Smooth muscle cell (in vitro differentiated cells): Measurements from ENCODE around the gene NACA2. TPM values are rescaled to one million over a fixed set of nuclear protein-coding genes. Genes with fewer than 3 reads are reported as not detected.

Experiments
- DNase-seq: peaks from one replicate; lab custom pipeline; 2025; ENCODE audit not compliant: unreplicated experiment; lab: John Stamatoyannopoulos, UW
- H2AFZ ChIP-seq: fragments of 200-600 bp; sonication (generic); 2 replicates; pipeline ENCODE4 v1.6.0; 2016; ENCODE audit warnings: antibody characterized with exemption, low read depth, mild to moderate bottlenecking
- H3F3A ChIP-seq: fragments of 200-600 bp; sonication (generic); 2 replicates; pipeline ENCODE4 v1.6.0; 2017; ENCODE audit warnings: antibody characterized with exemption, low read depth
- H3K27ac ChIP-seq: fragments of 200-600 bp; sonication (generic); 2 replicates; pipeline ENCODE4 v1.5.1; 2016; ENCODE audit warnings: low read depth, mild to moderate bottlenecking
- H3K27me3 ChIP-seq: fragments of 200-600 bp; sonication (generic); 2 replicates; pipeline ENCODE4 v1.6.1; 2016; ENCODE audit warnings: low read depth, mild to moderate bottlenecking
- H3K36me3 ChIP-seq: fragments of 200-600 bp; sonication (generic); 2 replicates; pipeline ENCODE4 v1.5.1; 2016; ENCODE audit warnings: low read depth
- H3K4me1 ChIP-seq: fragments of 200-600 bp; sonication (generic); 2 replicates; pipeline ENCODE4 v1.5.1; 2016; ENCODE audit warnings: low read depth
- H3K4me2 ChIP-seq: fragments of 200-600 bp; sonication (generic); 2 replicates; pipeline ENCODE4 v1.6.0; 2016; ENCODE audit warnings: mild to moderate bottlenecking
- H3K4me3 ChIP-seq: fragments of 200-600 bp; sonication (generic); 2 replicates; pipeline ENCODE4 v1.5.1; 2016; ENCODE audit warnings: mild to moderate bottlenecking
- H3K79me2 ChIP-seq: fragments of 200-600 bp; sonication (generic); 2 replicates; pipeline ENCODE4 v1.6.0; 2016; ENCODE audit warnings: low read depth, mild to moderate bottlenecking
- H3K9ac ChIP-seq: fragments of 200-600 bp; sonication (generic); 2 replicates; pipeline ENCODE4 v1.6.0; 2016; ENCODE audit warnings: low read depth
- H3K9me3 ChIP-seq: fragments of 200-600 bp; sonication (generic); replicated peaks from 2 replicates; pipeline ENCODE4 v1.5.1; 2016; ENCODE audit warnings: low read depth
- H4K20me1 ChIP-seq: fragments of 200-600 bp; sonication (generic); 2 replicates; pipeline ENCODE4 v1.6.0; 2016; ENCODE audit warnings: low read depth
- CTCF ChIP-seq: fragments of 200-600 bp; sonication (generic); IDR thresholded peaks from 2 replicates; pipeline ENCODE4 v1.5.1; 2017; ENCODE audit warnings: borderline replicate concordance, mild to moderate bottlenecking, antibody characterized with exemption; ENCODE audit not compliant: insufficient read depth, poor library complexity, severe bottlenecking
- WGBS: methylation state at CpG from one replicate; pipeline ENCODE4 v1.1.7; 2016; ENCODE audit warnings: low lambda C conversion rate; 5-methylcytosine and 5-hydroxymethylcytosine counted together
- polyA plus RNA-seq: library from polyadenylated mRNA; unstranded; fragments of >200 nt; fragmentation: Nextera tagmentation; extraction: Ambion mirVana; gene quantifications from 2 replicates; pipeline ENCODE4 v1.2.1, GENCODE V29; 2016
- total RNA-seq: library from RNA; depleted of rRNA; stranded (reverse); fragments of >200 nt; gene quantifications from 2 replicates; pipeline ENCODE4 v1.2.3, GENCODE V29; 2014

NACA2 gene
- total and polyA plus RNA-seq, 2 experiments from 2014 or later, result not detected

DNA sequence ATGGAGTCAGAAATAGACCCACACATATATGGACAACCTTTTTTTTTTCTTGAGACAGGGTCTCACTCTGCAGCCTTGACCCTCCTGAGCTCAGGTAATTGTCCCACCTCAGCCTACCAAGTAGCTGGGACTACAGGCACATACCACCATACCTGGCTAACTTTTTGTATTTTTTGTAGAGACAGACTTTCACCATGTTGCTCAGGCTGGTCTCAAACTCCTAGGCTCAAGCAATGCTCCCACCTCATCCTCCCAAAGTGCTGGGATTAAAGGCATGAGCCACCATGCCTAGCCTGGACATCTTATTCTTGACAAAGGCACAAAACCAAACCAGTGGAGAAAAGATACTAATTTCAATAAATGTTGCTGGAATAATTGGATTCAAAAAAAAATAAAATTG lies 14.7 kb upstream of the NACA2 start:
- Histone ChIP-seq H3K27me3 (no peaks in the 10 kb centered on the region), H3K36me3 (no peaks in the 10 kb centered on the region), H3K4me2 (no peak overlapping the region), H3K79me2 (no peaks in the 10 kb centered on the region), H2AFZ (no peak overlapping the region), H4K20me1 (no peaks in the 10 kb centered on the region), H3F3A (no peaks in the 10 kb centered on the region), H3K9me3 (no peaks in the 10 kb centered on the region), H3K4me3 (no peak overlapping the region), H3K27ac (no peak overlapping the region), H3K4me1 (no peaks in the 10 kb centered on the region), H3K9ac (no peak overlapping the region)
- no peak for DNase-seq
- TF ChIP-seq CTCF, result no peak

DNA sequence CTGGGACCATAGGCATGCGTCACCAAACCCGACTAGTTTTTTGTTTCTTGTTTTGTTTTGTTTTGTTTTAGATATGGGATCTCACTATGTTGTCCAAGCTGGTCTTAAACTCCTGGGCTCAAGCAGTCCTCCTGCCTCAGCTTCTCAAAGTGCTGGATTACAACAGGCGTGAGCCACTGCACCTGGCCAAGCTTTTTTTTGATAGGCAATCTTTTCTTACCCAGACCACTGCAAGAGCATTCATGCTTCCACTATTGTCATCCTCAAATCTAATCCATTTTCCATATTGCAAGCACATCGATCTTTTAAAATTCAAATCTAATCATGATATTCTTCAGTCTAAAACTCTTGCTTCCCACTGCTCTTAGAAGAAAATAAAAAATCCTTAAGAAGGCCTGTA lies 10.3 kb upstream of the NACA2 start:
- no peaks in the 10 kb centered on the region for H3K9me3 ChIP-seq
- H3K4me1 ChIP-seq, result no peaks in the 10 kb centered on the region
- H3K9ac ChIP-seq, result no peak overlapping the region
- H3F3A ChIP-seq, result no peaks in the 10 kb centered on the region
- H3K4me3 ChIP-seq, result no peak overlapping the region
- H3K27ac ChIP-seq, result no peak overlapping the region
- no peaks in the 10 kb centered on the region for H3K36me3 ChIP-seq
- no peaks in the 10 kb centered on the region for H3K79me2 ChIP-seq
- no peak for DNase-seq
- TF ChIP-seq CTCF, result no peak
- H4K20me1 ChIP-seq, result no peaks in the 10 kb centered on the region
- H2AFZ ChIP-seq, result no peak overlapping the region
- 90% methylated on average over 4 of the region's 4 CpGs for WGBS
- no peak overlapping the region for H3K4me2 ChIP-seq
- no peaks in the 10 kb centered on the region for H3K27me3 ChIP-seq

DNA sequence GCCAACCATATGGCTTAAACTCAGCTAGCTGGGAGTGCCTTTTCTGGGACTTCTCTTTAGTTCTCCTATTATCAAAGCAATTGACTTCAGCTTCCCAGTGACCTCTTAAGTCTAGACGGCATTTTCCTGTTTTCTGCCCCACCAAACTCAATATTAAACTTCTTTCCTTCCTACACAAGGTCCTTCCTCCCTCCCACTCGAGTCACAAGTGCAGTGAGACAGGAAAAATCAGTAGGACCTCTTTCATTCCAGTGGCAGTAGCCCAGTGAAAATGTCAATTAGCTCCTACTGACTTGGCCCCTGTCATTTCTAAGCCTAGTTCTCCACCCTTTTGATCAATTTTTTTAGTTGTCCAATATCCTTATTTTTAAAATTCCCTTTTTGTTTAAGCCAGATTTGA lies 9.6 kb upstream of the NACA2 start:
- Histone ChIP-seq H3K27ac (no peak overlapping the region), H3K4me2 (no peak overlapping the region), H3K4me3 (no peak overlapping the region), H2AFZ (no peak overlapping the region), H3K27me3 (no peaks in the 10 kb centered on the region), H3K9me3 (no peaks in the 10 kb centered on the region), H3F3A (no peaks in the 10 kb centered on the region), H3K79me2 (no peaks in the 10 kb centered on the region), H3K4me1 (no peaks in the 10 kb centered on the region), H3K36me3 (no peaks in the 10 kb centered on the region), H4K20me1 (no peaks in the 10 kb centered on the region), H3K9ac (no peak overlapping the region)
- 65% methylated on average over 2 of the region's 2 CpGs for WGBS
- no peak for TF ChIP-seq CTCF
- DNase-seq, result no peak

DNA sequence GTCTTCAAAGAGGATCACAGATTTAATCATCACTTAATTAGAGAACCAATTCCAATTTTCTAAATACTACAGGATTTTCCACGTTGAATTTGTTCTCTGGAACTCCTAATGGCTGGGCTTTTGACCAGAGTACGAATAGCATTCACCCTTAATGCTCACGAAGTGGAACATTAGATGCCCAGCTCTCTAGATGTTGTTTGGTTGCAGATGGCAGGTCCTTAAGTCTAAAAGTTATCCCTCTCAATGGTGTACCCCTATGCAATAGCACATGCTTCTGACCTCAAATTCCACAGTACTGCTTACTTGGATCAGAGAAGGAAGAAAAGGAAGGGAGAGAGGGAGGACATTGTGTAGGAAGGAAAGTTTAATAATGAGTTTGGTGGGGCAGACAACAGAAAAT lies 8.6 kb upstream of the NACA2 start:
- H3K4me1 ChIP-seq, result no peaks in the 10 kb centered on the region
- H3K4me2 ChIP-seq, result no peak overlapping the region
- 80% methylated on average over 3 of the region's 3 CpGs for WGBS
- H2AFZ ChIP-seq, result no peak overlapping the region
- no peak overlapping the region for H3K27ac ChIP-seq
- no peaks in the 10 kb centered on the region for H3K9me3 ChIP-seq
- H3K79me2 ChIP-seq, result no peaks in the 10 kb centered on the region
- no peak for TF ChIP-seq CTCF
- H3F3A ChIP-seq, result no peaks in the 10 kb centered on the region
- no peaks in the 10 kb centered on the region for H3K27me3 ChIP-seq
- no peaks in the 10 kb centered on the region for H3K36me3 ChIP-seq
- no peak overlapping the region for H3K9ac ChIP-seq
- H3K4me3 ChIP-seq, result no peak overlapping the region
- no peak for DNase-seq
- H4K20me1 ChIP-seq, result no peaks in the 10 kb centered on the region
